H1 (cell line): ENCODE measurements around the gene MARCHF9. TPM values are rescaled to one million over a fixed set of nuclear protein-coding genes. Genes with fewer than 3 reads are reported as not detected.

Experiments used
- CTCF ChIA-PET: fragments of 300-600 bp; sonication (Branson Sonifier 250); formaldehyde crosslinking; loops from one replicate; lab custom pipeline; 2021; ENCODE audit not compliant: partially characterized antibody; lab: Charles Lee
- POLR2A ChIA-PET: fragments of 300-600 bp; sonication (Branson Sonifier 250); formaldehyde crosslinking; loops from one replicate; lab custom pipeline; 2021; ENCODE audit warnings: inconsistent platforms; ENCODE audit not compliant: partially characterized antibody; lab: Charles Lee
- DNase-seq, 2 experiments: peaks; one replicate each; pipeline versions ENCODE4 v3.0.0 to v3.0.0-alpha.2; 2010 to 2022; ENCODE audit warnings: low spot score in 2 of 2, low read depth in 1 of 2, mixed read lengths in 1 of 2
- FAIRE-seq: peaks from 2 replicates; lab custom pipeline; 2011; peaks lifted over from hg19 to GRCh38; lab: Jason Lieb, UNC
- H2AFZ ChIP-seq: 2 replicates; pipeline ENCODE4 v1.8.1; 2012; ENCODE audit warnings: low read length, inconsistent platforms
- H2AK5ac ChIP-seq: 2 replicates; pipeline ENCODE4 v1.6.1; 2013; ENCODE audit warnings: low read depth, low read length
- H2BK120ac ChIP-seq: replicated peaks from 2 replicates; pipeline ENCODE3; 2013; ENCODE audit warnings: low read depth, low read length, inconsistent platforms
- H2BK12ac ChIP-seq: 2 replicates; pipeline ENCODE4 v1.6.1; 2013; ENCODE audit warnings: low read depth, low read length
- H2BK15ac ChIP-seq: 2 replicates; pipeline ENCODE4 v1.6.1; 2013; ENCODE audit warnings: low read length
- H2BK20ac ChIP-seq: 2 replicates; pipeline ENCODE4 v1.6.1; 2013; ENCODE audit warnings: low read length
- H2BK5ac ChIP-seq: 2 replicates; pipeline ENCODE4 v1.6.1; 2013; ENCODE audit warnings: low read depth, low read length
- H3K14ac ChIP-seq: 2 replicates; pipeline ENCODE4 v1.6.1; 2013; ENCODE audit warnings: inconsistent platforms; ENCODE audit not compliant: insufficient read length
- H3K18ac ChIP-seq: 2 replicates; pipeline ENCODE4 v1.6.1; 2013; ENCODE audit warnings: low read length; ENCODE audit errors: extremely low read depth
- H3K23ac ChIP-seq: 2 replicates; pipeline ENCODE4 v1.6.1; 2013; ENCODE audit warnings: inconsistent platforms; ENCODE audit not compliant: insufficient read length
- H3K23me2 ChIP-seq: 2 replicates; pipeline ENCODE4 v1.6.1; 2013; ENCODE audit warnings: low read depth, low read length
- H3K27ac ChIP-seq: 2 replicates; pipeline ENCODE4 v1.6.1; 2011; ENCODE audit warnings: low read depth, low read length, inconsistent platforms
- H3K27me3 ChIP-seq, 4 experiments: replicated peaks in 1 of 4; 1 replicate in 1 of 4; 2 replicates in 3 of 4; pipeline versions ENCODE4 v1.6.1 to v1.8.1; 2011 to 2013; ENCODE audit warnings: low read length in 3 of 4, mild to moderate bottlenecking in 3 of 4, inconsistent platforms in 2 of 4, mixed read lengths in 2 of 4, moderate library complexity in 1 of 4; ENCODE audit not compliant: control insufficient read depth in 3 of 4, insufficient read depth in 3 of 4; ENCODE audit errors: extremely low read depth in 1 of 4
- H3K36me3 ChIP-seq, 4 experiments: 2 replicates each; pipeline versions ENCODE4 v1.6.1 to v1.8.1; 2011 to 2013; ENCODE audit warnings: mild to moderate bottlenecking in 4 of 4, low read length in 3 of 4, moderate library complexity in 2 of 4, control low read depth in 1 of 4, inconsistent platforms in 1 of 4; ENCODE audit not compliant: insufficient read depth in 4 of 4, control insufficient read depth in 2 of 4
- H3K4ac ChIP-seq: replicated peaks from 2 replicates; pipeline ENCODE3; 2013; ENCODE audit warnings: low read length, low read depth, mixed read lengths, inconsistent platforms; ENCODE audit not compliant: insufficient read length
- H3K4me1 ChIP-seq, 4 experiments: replicated peaks in 1 of 4; 1 replicate in 1 of 4; 2 replicates in 3 of 4; pipeline versions ENCODE4 v1.6.1 to v1.8.1; 2011 to 2013; ENCODE audit warnings: low read length in 3 of 4, inconsistent platforms in 2 of 4, mixed read lengths in 1 of 4; ENCODE audit not compliant: insufficient read depth in 4 of 4, control insufficient read depth in 3 of 4
- H3K4me2 ChIP-seq, 2 experiments: 2 replicates each; pipeline versions ENCODE4 v1.6.1 to v1.8.1; 2011 to 2013; ENCODE audit warnings: low read depth in 2 of 2, low read length in 2 of 2, control low read depth in 1 of 2, inconsistent platforms in 1 of 2, mild to moderate bottlenecking in 1 of 2; ENCODE audit not compliant: insufficient read depth in 1 of 2
- H3K4me3 ChIP-seq, 4 experiments: fragments of 200-600, 300-600 bp in 1 of 4; sonication (generic), shearing (Covaris generic), sonication (Bioruptor Twin) in 1 of 4; 2 replicates each; pipeline versions ENCODE4 v1.5.1 to v1.8.1; 2011 to 2016; ENCODE audit warnings: low read length in 4 of 4, low read depth in 3 of 4, control low read depth in 2 of 4, inconsistent platforms in 2 of 4, mild to moderate bottlenecking in 2 of 4, mixed read lengths in 1 of 4, moderate library complexity in 1 of 4; ENCODE audit not compliant: insufficient read depth in 2 of 4; ENCODE audit errors: extremely low read depth in 1 of 4
- H3K56ac ChIP-seq: replicated peaks from 2 replicates; pipeline ENCODE3; 2013; ENCODE audit warnings: low read depth, mild to moderate bottlenecking, mixed read lengths, low read length, inconsistent platforms; ENCODE audit not compliant: insufficient read length
- H3K79me1 ChIP-seq: 2 replicates; pipeline ENCODE4 v1.6.1; 2013; ENCODE audit warnings: low read depth, low read length, control low read depth
- H3K79me2 ChIP-seq, 2 experiments: 2 replicates each; pipeline versions ENCODE4 v1.6.1 to v1.8.1; 2012 to 2013; ENCODE audit warnings: low read length in 2 of 2, mild to moderate bottlenecking in 2 of 2, inconsistent platforms in 1 of 2; ENCODE audit not compliant: insufficient read depth in 2 of 2, control insufficient read depth in 1 of 2
- H3K9ac ChIP-seq, 4 experiments: replicated peaks in 1 of 4; 1 replicate in 1 of 4; 2 replicates in 3 of 4; pipeline versions ENCODE4 v1.6.1 to v1.8.1; 2011 to 2013; ENCODE audit warnings: low read depth in 3 of 4, low read length in 3 of 4, control low read depth in 2 of 4, mild to moderate bottlenecking in 2 of 4, moderate library complexity in 2 of 4, inconsistent platforms in 1 of 4; ENCODE audit errors: extremely low read depth in 1 of 4
- H3K9me3 ChIP-seq, 2 experiments: 2 replicates each; pipeline versions ENCODE4 v1.6.1 to v1.8.1; 2012 to 2013; ENCODE audit warnings: mild to moderate bottlenecking in 2 of 2, moderate library complexity in 2 of 2, control low read depth in 1 of 2, inconsistent platforms in 1 of 2, low read depth in 1 of 2, low read length in 1 of 2, mixed read lengths in 1 of 2; ENCODE audit not compliant: insufficient read depth in 2 of 2
- H4K20me1 ChIP-seq, 2 experiments: replicated peaks in 1 of 2; 2 replicates each; pipeline versions ENCODE3 to v1.8.1; 2011 to 2013; ENCODE audit warnings: inconsistent platforms in 2 of 2, low read length in 2 of 2, mild to moderate bottlenecking in 1 of 2; ENCODE audit not compliant: insufficient read depth in 2 of 2, control insufficient read depth in 1 of 2
- H4K5ac ChIP-seq: 2 replicates; pipeline ENCODE4 v1.6.1; 2013; ENCODE audit warnings: low read length, low read depth, mixed read lengths, inconsistent platforms; ENCODE audit not compliant: insufficient read length
- H4K8ac ChIP-seq: 2 replicates; pipeline ENCODE4 v1.8.0; 2013; ENCODE audit warnings: mild to moderate bottlenecking, moderate library complexity, low read length, inconsistent platforms; ENCODE audit not compliant: insufficient read depth; ENCODE audit errors: extremely low read depth
- H4K91ac ChIP-seq: replicated peaks from 2 replicates; pipeline ENCODE3; 2013; ENCODE audit warnings: low read length, mixed read lengths, inconsistent platforms; ENCODE audit not compliant: insufficient read length
- CHD1 ChIP-seq: IDR thresholded peaks from 2 replicates; pipeline ENCODE4 v1.6.1; 2012; ENCODE audit warnings: low read depth, low read length, improper control_type of control experiment
- GABPA ChIP-seq: IDR thresholded peaks from 2 replicates; pipeline ENCODE4 v1.6.1; 2011; ENCODE audit warnings: mild to moderate bottlenecking, low read length, moderate library complexity, borderline replicate concordance; ENCODE audit not compliant: insufficient read depth
- HDAC2 ChIP-seq, 2 experiments: fragments of 300-600 bp in 1 of 2; sonication (generic) in 1 of 2; IDR thresholded peaks; 2 replicates each; pipeline ENCODE4 v1.6.1; 2011 to 2012; ENCODE audit warnings: low read depth in 2 of 2, low read length in 2 of 2, mild to moderate bottlenecking in 2 of 2, moderate library complexity in 2 of 2, borderline replicate concordance in 1 of 2, inconsistent platforms in 1 of 2
- KDM1A ChIP-seq: fragments of 200-600, 300-600 bp; sonication (generic); IDR thresholded peaks from 2 replicates; pipeline ENCODE4 v1.7.1; 2016; ENCODE audit warnings: mild to moderate bottlenecking, low read length, borderline replicate concordance
- KDM4A ChIP-seq: IDR thresholded peaks from one replicate; pipeline ENCODE4 v1.7.1; 2012; ENCODE audit warnings: low read depth, mild to moderate bottlenecking, moderate library complexity, low read length, inconsistent platforms; ENCODE audit not compliant: severe bottlenecking
- NANOG ChIP-seq: IDR thresholded peaks from 2 replicates; pipeline ENCODE4 v1.6.1; 2011; ENCODE audit warnings: low read length, low read depth, mild to moderate bottlenecking, inconsistent platforms; ENCODE audit not compliant: insufficient read depth, poor library complexity, severe bottlenecking
- NRF1 ChIP-seq: IDR thresholded peaks from 2 replicates; pipeline ENCODE4 v1.6.1; 2011; ENCODE audit warnings: mild to moderate bottlenecking, low read depth, low read length, improper control_type of control experiment
- POU5F1 ChIP-seq: IDR thresholded peaks from 2 replicates; pipeline ENCODE4 v1.6.1; 2011; ENCODE audit warnings: low read depth, mild to moderate bottlenecking, low read length, moderate library complexity
- RBBP5 ChIP-seq: IDR thresholded peaks from 2 replicates; pipeline ENCODE4 v1.7.1; 2012; ENCODE audit warnings: low read depth, mild to moderate bottlenecking, inconsistent platforms, low read length, moderate library complexity, borderline replicate concordance
- ZNF274 ChIP-seq: IDR thresholded peaks from 2 replicates; pipeline ENCODE4 v1.7.0; 2012; ENCODE audit warnings: low read length, borderline replicate concordance; ENCODE audit errors: extremely low read depth
- WGBS, 2 experiments: shearing (Covaris generic) in 1 of 2; methylation state at CpG; one replicate each; pipeline versions ENCODE4 v1.1.6 to v1.1.7; 2013 to 2015; ENCODE audit warnings: low lambda C conversion rate in 2 of 2, mixed read lengths in 2 of 2, inconsistent platforms in 1 of 2, low coverage in 1 of 2, missing lambda C conversion rate in 1 of 2; ENCODE audit not compliant: insufficient replicate concordance in 2 of 2, insufficient coverage in 1 of 2, insufficient read length in 1 of 2; ENCODE audit errors: extremely low coverage in 1 of 2, missing lambda C conversion rate in 1 of 2; 5-methylcytosine and 5-hydroxymethylcytosine counted together
- polyA plus RNA-seq, 7 experiments: library from polyadenylated mRNA; depleted of rRNA in 3 of 7; stranded (reverse) in 5 of 7; unstranded in 2 of 7; fragments of >200 nt in 5 of 7; fragments of 200-250 nt in 2 of 7; gene quantifications; 1 replicate in 5 of 7; 2 replicates in 1 of 7; 4 replicates in 1 of 7; pipeline versions ENCODE4 v1.2.1 to v1.2.3, GENCODE V29; 2011 to 2013; ENCODE audit warnings: missing spikeins in 2 of 7, mixed read lengths in 2 of 7
- total RNA-seq: library from RNA; stranded (reverse); fragmentation: NEBNext Ultra II Directional; extraction: Animal tissue kit (Norgen Biotek cat#: 25700); gene quantifications from 2 replicates; pipeline ENCODE4 v1.2.1, GENCODE V29; 2021

MARCHF9 gene
- total and polyA plus RNA-seq, 2 of the 8 experiments (the other 6 are each of a cell fraction or from before 2014, with no cell fraction given), result 6.4 to 7.8 TPM

- no peak overlapping the region for H2BK5ac ChIP-seq
- H2BK15ac ChIP-seq, result no peak overlapping the region
- no peaks in the 10 kb centered on the region for H3K79me2 ChIP-seq
- H3K9ac ChIP-seq, result no peak overlapping the region
- H3K4me3 ChIP-seq, result no peak overlapping the region
- ChIA-PET POLR2A (interaction anchor here (1.3 kb wide), 1 partner anchor 11 kb away, joined by 3 read pairs; the partner anchor contains the start of gene CYP27B1), CTCF (interaction anchor here (1.5 to 4.7 kb wide), 5 partner anchors 10 to 25 kb away, joined by 5 to 28 read pairs (median 14); partner anchors contain the start of gene CYP27B1)
- H2BK12ac ChIP-seq, result no peak overlapping the region
- DNase-seq, result no peak
- H2BK120ac ChIP-seq, result no peak overlapping the region
- H2AFZ ChIP-seq, result no peak overlapping the region
- peaks cover 7% of the 10 kb centered on the region; the same call in 1 of the 2 replicates for H3K23me2 ChIP-seq
- no peak overlapping the region for H3K4me2 ChIP-seq
- H3K9me3 ChIP-seq, result no peaks in the 10 kb centered on the region
- no peak overlapping the region for H3K4ac ChIP-seq
- H4K5ac ChIP-seq, result no peak overlapping the region
- no peak overlapping the region for H2AK5ac ChIP-seq
- peaks cover 0 to 4% (median 1%) of the 10 kb centered on the region in 4 experiments; a peak in 2 of 7 replicates for H3K27me3 ChIP-seq
- H3K18ac ChIP-seq, result no peak overlapping the region
- TF ChIP-seq POU5F1 (no peak), RBBP5 (no peak), NANOG (no peak), GABPA (no peak), CHD1 (no peak), KDM1A (no peak), ZNF274 (no peak), KDM4A (no peak), HDAC2 (IDR thresholded peaks at IDR 0.05; ENCODE audit: borderline replicate concordance in 1 of 2, low read depth in 2 of 2, low read length in 2 of 2) (no peak), NRF1 (no peak)
- no peak for FAIRE-seq
- WGBS, 2 experiments, result 83% methylated on average over 7 of the region's 7 CpGs; no CpG with 5 or more reads in 1 of the 2 experiments
- no peaks in the 10 kb centered on the region for H3K79me1 ChIP-seq
- no peaks in the 10 kb centered on the region for H3K4me1 ChIP-seq
- no peak overlapping the region for H2BK20ac ChIP-seq
- no peak overlapping the region for H3K23ac ChIP-seq
- H4K91ac ChIP-seq, result no peak overlapping the region
- no peak overlapping the region for H4K8ac ChIP-seq
- H3K56ac ChIP-seq, result no peak overlapping the region
- no peaks in the 10 kb centered on the region for H4K20me1 ChIP-seq
- no peak overlapping the region for H3K14ac ChIP-seq
- H3K36me3 ChIP-seq, result no peaks in the 10 kb centered on the region; a peak in 1 of 8 replicates
- no peak overlapping the region for H3K27ac ChIP-seq
Observed at GRCh38 chr12:57777367-57777766, 22.5 kb downstream of the MARCHF9 start.
